Cardiac fibroblast (primary cell): ENCODE results near the gene COL18A1.
"Not testable (repeated sequence)": the region's sequence is repeated elsewhere in the genome, so short reads cannot be mapped to it uniquely, and the experiment has no call there.

ENCODE experiments used
- DNase-seq, 2 donors: peaks; one replicate each; pipeline versions ENCODE4 v3.0.0 to v3.0.0-alpha.2; 2010; ENCODE audit warnings: low read depth in 2 of 2
- H3K4me3 ChIP-seq, 2 donors: replicated peaks in 1 of 2; 1 replicate in 1 of 2; 2 replicates in 1 of 2; pipeline ENCODE4 v1.5.1; 2011; ENCODE audit warnings: low read depth in 2 of 2, low read length in 2 of 2, mild to moderate bottlenecking in 2 of 2, moderate library complexity in 1 of 2
- TF ChIP-seq, protein P1 (sequence below): IDR thresholded peaks from one replicate; pipeline ENCODE4 v1.5.1; 2011; ENCODE audit warnings: low read depth, mild to moderate bottlenecking, low read length, inconsistent platforms

The COL18A1 gene

GRCh38 chr21:45499201-45499750 lies 94.3 kb downstream of the COL18A1 start:
- H3K4me3 ChIP-seq: no peak overlapping the region
- no peak for DNase-seq
- TF ChIP-seq, protein P1, sequence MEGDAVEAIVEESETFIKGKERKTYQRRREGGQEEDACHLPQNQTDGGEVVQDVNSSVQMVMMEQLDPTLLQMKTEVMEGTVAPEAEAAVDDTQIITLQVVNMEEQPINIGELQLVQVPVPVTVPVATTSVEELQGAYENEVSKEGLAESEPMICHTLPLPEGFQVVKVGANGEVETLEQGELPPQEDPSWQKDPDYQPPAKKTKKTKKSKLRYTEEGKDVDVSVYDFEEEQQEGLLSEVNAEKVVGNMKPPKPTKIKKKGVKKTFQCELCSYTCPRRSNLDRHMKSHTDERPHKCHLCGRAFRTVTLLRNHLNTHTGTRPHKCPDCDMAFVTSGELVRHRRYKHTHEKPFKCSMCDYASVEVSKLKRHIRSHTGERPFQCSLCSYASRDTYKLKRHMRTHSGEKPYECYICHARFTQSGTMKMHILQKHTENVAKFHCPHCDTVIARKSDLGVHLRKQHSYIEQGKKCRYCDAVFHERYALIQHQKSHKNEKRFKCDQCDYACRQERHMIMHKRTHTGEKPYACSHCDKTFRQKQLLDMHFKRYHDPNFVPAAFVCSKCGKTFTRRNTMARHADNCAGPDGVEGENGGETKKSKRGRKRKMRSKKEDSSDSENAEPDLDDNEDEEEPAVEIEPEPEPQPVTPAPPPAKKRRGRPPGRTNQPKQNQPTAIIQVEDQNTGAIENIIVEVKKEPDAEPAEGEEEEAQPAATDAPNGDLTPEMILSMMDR: no peak

DNA sequence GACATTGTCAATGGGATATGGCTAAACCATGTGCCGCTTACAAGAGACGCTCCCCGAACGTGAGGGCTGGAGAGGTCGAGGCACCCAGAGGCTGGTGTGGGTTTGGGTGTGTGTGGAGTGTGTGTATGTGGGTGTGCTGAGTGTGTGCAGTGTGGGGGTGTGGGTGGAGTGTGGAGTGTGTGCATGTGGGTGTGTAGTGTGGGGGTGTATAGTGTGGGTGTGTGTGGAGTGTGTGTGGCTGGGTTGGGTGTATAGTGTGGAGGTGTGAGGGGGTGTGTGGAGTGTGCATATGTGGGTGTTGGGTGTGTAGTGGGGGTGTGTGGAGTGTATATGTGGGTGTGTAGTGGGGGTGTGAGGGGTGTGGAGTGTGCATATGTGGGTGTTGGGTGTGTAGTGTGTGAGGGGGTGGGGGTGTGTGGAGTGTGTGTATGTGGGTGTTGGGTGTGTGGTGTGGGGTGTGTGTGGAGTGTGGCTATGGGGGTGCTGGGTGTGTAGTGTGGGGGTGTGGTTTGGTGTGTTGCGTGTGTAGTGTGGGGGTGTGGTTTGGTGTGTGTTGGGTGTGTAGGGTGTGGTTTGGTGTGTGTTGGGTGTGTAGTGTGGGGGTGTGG lies 95.1 kb downstream of the COL18A1 start:
- TF ChIP-seq, protein P1: no peak
- no peak for DNase-seq
- no peak overlapping the region for H3K4me3 ChIP-seq

DNA sequence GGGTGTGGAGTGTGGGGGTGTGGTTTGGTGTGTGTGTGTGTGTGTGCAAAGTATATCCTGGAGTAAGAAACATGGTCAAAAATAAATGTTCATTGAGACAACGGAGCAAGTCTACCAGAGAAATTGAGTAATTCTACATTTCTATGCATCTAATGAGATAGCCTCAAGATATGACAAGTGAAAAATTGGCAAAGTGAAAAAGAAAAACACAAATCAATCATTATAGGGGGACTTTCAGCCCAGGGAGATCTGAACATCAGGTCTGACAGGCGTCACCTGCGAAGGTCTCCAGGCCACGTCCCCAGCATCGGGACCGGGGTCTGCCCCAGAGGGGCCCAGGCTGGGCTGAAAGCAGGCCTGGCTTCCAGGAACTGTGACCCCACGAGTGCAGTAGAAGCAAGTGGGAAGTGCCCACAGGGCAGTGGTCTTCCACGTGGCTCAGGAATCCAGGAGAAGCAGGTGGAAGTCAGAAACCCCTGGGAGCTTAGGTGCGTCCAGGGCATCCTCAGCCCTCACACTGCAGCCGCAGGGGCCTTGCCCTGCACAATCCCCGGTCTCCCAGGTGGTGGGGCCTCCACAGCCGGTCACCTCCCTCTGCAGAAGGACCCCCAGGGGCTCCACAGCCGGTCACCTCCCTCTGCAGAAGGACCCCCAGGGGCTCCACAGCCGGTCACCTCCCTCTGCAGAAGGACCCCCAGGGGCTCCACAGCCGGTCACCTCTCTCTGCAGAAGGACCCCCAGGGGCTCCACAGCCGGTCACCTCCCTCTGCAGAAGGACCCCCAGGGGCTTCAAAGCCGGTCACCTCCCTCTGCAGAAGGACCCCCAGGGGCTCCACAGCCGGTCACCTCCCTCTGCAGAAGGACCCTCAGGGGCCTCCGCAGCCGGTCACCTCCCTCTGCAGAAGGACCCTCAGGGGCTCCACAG lies 96.4 kb downstream of the COL18A1 start:
- not testable (repeated sequence) for H3K4me3 ChIP-seq, DNase-seq

DNA sequence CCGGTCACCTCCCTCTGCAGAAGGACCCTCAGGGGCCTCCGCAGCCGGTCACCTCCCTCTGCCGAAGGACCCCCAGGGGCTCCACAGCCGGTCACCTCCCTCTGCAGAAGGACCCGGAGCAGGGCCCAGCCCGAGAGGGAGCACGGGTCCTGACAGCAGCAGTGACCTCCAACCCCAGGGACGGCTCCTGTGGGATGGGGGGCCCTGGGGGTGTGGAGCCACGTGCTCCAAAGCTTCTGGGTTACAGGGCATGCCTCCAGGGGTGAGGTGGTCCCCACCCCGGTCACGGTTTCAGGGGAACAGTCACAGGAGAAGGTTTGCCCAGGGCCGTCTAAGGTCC lies 97.0 kb downstream of the COL18A1 start:
- no peak for DNase-seq
- TF ChIP-seq, protein P1: no peak
- no peak overlapping the region for H3K4me3 ChIP-seq

GRCh38 chr21:45502600-45502999 lies 97.6 kb downstream of the COL18A1 start:
- TF ChIP-seq, protein P1: no peak
- no peak for DNase-seq
- no peak overlapping the region for H3K4me3 ChIP-seq

- not testable (repeated sequence) for H3K4me3 ChIP-seq, DNase-seq
These were observed 98.3 kb downstream of the COL18A1 start for GRCh38 chr21:45503226-45503625.

GRCh38 chr21:45504021-45504515 lies 99.1 kb downstream of the COL18A1 start:
- TF ChIP-seq, protein P1: no peak
- H3K4me3 ChIP-seq: no peak overlapping the region
- no peak for DNase-seq
